K562 (cell line): ENCODE measurements around the gene KLHL22. TPM values are rescaled to one million over a fixed set of nuclear protein-coding genes. Genes with fewer than 3 reads are reported as not detected.

Experiments
- ADNP ChIP-seq: fragments of 200-800 bp; sonication (Bioruptor generic); IDR thresholded peaks from 2 replicates; pipeline ENCODE4 v1.6.1; 2016; ENCODE audit warnings: missing genetic modification characterization, missing compliant biosample characterization
- ARID2 ChIP-seq: fragments of 450-650 bp; IDR thresholded peaks from 2 replicates; pipeline ENCODE4 v1.6.1; 2017; ENCODE audit warnings: antibody characterized with exemption, mild to moderate bottlenecking
- ATF1 ChIP-seq, 2 experiments: fragments of 450-650 bp in 1 of 2; IDR thresholded peaks; 2 replicates each; pipeline ENCODE4 v1.6.1; 2016; ENCODE audit warnings: missing compliant biosample characterization in 1 of 2, missing genetic modification characterization in 1 of 2
- CC2D1A ChIP-seq: fragments of 450-650 bp; IDR thresholded peaks from 2 replicates; pipeline ENCODE4 v1.6.1; 2017; ENCODE audit warnings: mild to moderate bottlenecking
- CXXC5 ChIP-seq: fragments of 250-450 bp; sonication (Bioruptor Pico); IDR thresholded peaks from 2 replicates; pipeline ENCODE4 v1.8.0; 2022; ENCODE audit warnings: inconsistent platforms, mild to moderate bottlenecking, moderate library complexity
- EP400 ChIP-seq: fragments of 450-650 bp; IDR thresholded peaks from 2 replicates; pipeline ENCODE4 v1.6.1; 2017; ENCODE audit warnings: antibody characterized with exemption, mild to moderate bottlenecking, moderate library complexity
- HOXB6 ChIP-seq: fragments of 250-450 bp; sonication (Bioruptor Pico); IDR thresholded peaks from 2 replicates; pipeline ENCODE4 v1.5.1; 2022; ENCODE audit warnings: mild to moderate bottlenecking, borderline replicate concordance
- KHSRP ChIP-seq: fragments of 450-650 bp; IDR thresholded peaks from 2 replicates; pipeline ENCODE4 v1.6.1; 2017
- MEIS2 ChIP-seq: fragments of 450-650 bp; IDR thresholded peaks from 2 replicates; pipeline ENCODE4 v1.6.1; 2014; ENCODE audit warnings: mild to moderate bottlenecking; ENCODE audit not compliant: partially characterized antibody
- MIER1 ChIP-seq: fragments of 450-650 bp; IDR thresholded peaks from 2 replicates; pipeline ENCODE4 v1.6.1; 2016; ENCODE audit warnings: antibody characterized with exemption, mild to moderate bottlenecking, low read depth
- NFYB ChIP-seq: IDR thresholded peaks from 2 replicates; pipeline ENCODE4 v1.6.1; 2011; ENCODE audit warnings: mild to moderate bottlenecking, moderate library complexity; ENCODE audit not compliant: insufficient read length; ENCODE audit errors: extremely low read depth
- POLR2B ChIP-seq: fragments of 450-650 bp; IDR thresholded peaks from 2 replicates; pipeline ENCODE4 v1.6.1; 2018; ENCODE audit warnings: low read depth; ENCODE audit not compliant: partially characterized antibody
- RBM39 ChIP-seq: fragments of 200-400 bp; formaldehyde crosslinking; optimal IDR thresholded peaks from 2 replicates; pipeline ENCODE3; 2018; ENCODE audit warnings: low read depth, low read length
- SMARCC2 ChIP-seq: fragments of 450-650 bp; IDR thresholded peaks from 2 replicates; pipeline ENCODE4 v1.6.1; 2017; ENCODE audit warnings: antibody characterized with exemption, moderate library complexity, mild to moderate bottlenecking, low read depth
- SUPT5H ChIP-seq: fragments of 450-650 bp; IDR thresholded peaks from 2 replicates; pipeline ENCODE4 v1.6.1; 2016
- ZBTB17 ChIP-seq: fragments of 450-650 bp; formaldehyde crosslinking; IDR thresholded peaks from 2 replicates; pipeline ENCODE4 v1.4.0; 2020; ENCODE audit warnings: mild to moderate bottlenecking
- ZNF165 ChIP-seq: fragments of 250-450 bp; sonication (Bioruptor Pico); IDR thresholded peaks from 2 replicates; pipeline ENCODE4 v1.4.0; 2020; ENCODE audit warnings: borderline replicate concordance
- ZNF274 ChIP-seq: IDR thresholded peaks from 2 replicates; pipeline ENCODE4 v1.6.1; 2011; ENCODE audit warnings: low read depth, mild to moderate bottlenecking, low read length, moderate library complexity, borderline replicate concordance
- ZNF830 ChIP-seq: fragments of 250-450 bp; sonication (Bioruptor Pico); IDR thresholded peaks from 2 replicates; pipeline ENCODE4 v1.5.0; 2021; ENCODE audit warnings: mild to moderate bottlenecking
- polyA plus RNA-seq, 8 experiments: library from polyadenylated mRNA; depleted of rRNA in 4 of 8; stranded (reverse) in 5 of 8; unstranded in 3 of 8; fragments of >200 nt; fragmentation: Nextera tagmentation in 2 of 8; fragmentation: Illumina TruSeq in 1 of 8; extraction: Ambion mirVana in 2 of 8; extraction: Trizol in 1 of 8; gene quantifications; 2 replicates each; pipeline versions ENCODE4 v1.2.1 to v1.2.3, GENCODE V29; 2011 to 2014; ENCODE audit warnings: inconsistent platforms in 1 of 8, missing spikeins in 1 of 8
- total RNA-seq, 7 experiments: library from RNA; depleted of rRNA in 6 of 7; stranded (reverse); fragments of >200 nt in 6 of 7; fragmentation: Illumina TruSeq in 2 of 7; extraction: Trizol in 2 of 7; gene quantifications; 2 replicates each; pipeline versions ENCODE4 v1.2.1 to v1.2.3, GENCODE V29; 2011 to 2021; ENCODE audit warnings: low replicate concordance in 1 of 7
- TF ChIP-seq, protein P1 (sequence below): fragments of 450-650 bp; IDR thresholded peaks from 2 replicates; pipeline ENCODE4 v1.6.1; 2017; ENCODE audit warnings: antibody characterized with exemption, mild to moderate bottlenecking
- TF ChIP-seq, protein P2 (sequence below): sonication (generic); formaldehyde crosslinking; IDR thresholded peaks from 2 replicates; pipeline ENCODE4 v1.9.0; 2022; ENCODE audit warnings: mild to moderate bottlenecking, missing genetic modification reagents
- TF ChIP-seq, protein P3 (sequence below): fragments of 150-350 bp; conservative IDR thresholded peaks from 2 replicates; pipeline ENCODE4 v1.6.1; 2014; ENCODE audit warnings: low read length
- TF ChIP-seq, protein P4 (sequence below): fragments of 250-450 bp; sonication (Bioruptor Pico); IDR thresholded peaks from 2 replicates; pipeline ENCODE4 v1.5.0; 2020; ENCODE audit warnings: mild to moderate bottlenecking

Gene KLHL22
- total and polyA plus RNA-seq, 9 of the 15 experiments (the other 6 are each of a cell fraction or from before 2014, with no cell fraction given), result 1.3 to 25.6 (median 15.2) TPM

DNA sequence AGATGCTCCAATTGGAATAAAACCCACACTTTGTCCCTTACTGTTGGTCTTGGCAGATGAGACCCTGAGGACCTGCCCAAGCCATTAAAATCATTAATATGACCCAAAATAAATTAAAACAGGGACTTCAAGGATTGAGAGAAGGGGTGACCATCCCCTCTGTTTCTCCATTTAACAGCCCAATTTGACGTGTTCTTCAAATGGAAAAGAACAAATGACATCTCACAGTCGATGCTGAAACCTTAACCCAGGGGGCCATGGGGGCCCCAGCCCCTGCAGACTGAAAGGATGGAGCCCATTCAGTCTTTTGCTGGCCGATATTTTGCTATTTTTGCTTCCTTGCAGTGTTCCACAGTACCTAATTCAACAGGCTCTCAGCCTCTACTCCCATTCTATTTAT lies 81.1 kb downstream of the KLHL22 start (continued):
- TF ChIP-seq, protein P1, sequence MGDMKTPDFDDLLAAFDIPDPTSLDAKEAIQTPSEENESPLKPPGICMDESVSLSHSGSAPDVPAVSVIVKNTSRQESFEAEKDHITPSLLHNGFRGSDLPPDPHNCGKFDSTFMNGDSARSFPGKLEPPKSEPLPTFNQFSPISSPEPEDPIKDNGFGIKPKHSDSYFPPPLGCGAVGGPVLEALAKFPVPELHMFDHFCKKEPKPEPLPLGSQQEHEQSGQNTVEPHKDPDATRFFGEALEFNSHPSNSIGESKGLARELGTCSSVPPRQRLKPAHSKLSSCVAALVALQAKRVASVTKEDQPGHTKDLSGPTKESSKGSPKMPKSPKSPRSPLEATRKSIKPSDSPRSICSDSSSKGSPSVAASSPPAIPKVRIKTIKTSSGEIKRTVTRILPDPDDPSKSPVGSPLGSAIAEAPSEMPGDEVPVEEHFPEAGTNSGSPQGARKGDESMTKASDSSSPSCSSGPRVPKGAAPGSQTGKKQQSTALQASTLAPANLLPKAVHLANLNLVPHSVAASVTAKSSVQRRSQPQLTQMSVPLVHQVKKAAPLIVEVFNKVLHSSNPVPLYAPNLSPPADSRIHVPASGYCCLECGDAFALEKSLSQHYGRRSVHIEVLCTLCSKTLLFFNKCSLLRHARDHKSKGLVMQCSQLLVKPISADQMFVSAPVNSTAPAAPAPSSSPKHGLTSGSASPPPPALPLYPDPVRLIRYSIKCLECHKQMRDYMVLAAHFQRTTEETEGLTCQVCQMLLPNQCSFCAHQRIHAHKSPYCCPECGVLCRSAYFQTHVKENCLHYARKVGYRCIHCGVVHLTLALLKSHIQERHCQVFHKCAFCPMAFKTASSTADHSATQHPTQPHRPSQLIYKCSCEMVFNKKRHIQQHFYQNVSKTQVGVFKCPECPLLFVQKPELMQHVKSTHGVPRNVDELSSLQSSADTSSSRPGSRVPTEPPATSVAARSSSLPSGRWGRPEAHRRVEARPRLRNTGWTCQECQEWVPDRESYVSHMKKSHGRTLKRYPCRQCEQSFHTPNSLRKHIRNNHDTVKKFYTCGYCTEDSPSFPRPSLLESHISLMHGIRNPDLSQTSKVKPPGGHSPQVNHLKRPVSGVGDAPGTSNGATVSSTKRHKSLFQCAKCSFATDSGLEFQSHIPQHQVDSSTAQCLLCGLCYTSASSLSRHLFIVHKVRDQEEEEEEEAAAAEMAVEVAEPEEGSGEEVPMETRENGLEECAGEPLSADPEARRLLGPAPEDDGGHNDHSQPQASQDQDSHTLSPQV, result no peak
- no peak for TF ChIP-seq CC2D1A
- TF ChIP-seq MIER1, result no peak
- no peak for TF ChIP-seq RBM39
- no peak for TF ChIP-seq ARID2
- TF ChIP-seq ZNF830 (CRISPR knock-in tag), result no peak
- TF ChIP-seq NFYB, result no peak
- TF ChIP-seq, protein P2, sequence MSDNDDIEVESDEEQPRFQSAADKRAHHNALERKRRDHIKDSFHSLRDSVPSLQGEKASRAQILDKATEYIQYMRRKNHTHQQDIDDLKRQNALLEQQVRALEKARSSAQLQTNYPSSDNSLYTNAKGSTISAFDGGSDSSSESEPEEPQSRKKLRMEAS (CRISPR knock-in tag), result no peak
- no peak for TF ChIP-seq SMARCC2
- TF ChIP-seq, protein P3, sequence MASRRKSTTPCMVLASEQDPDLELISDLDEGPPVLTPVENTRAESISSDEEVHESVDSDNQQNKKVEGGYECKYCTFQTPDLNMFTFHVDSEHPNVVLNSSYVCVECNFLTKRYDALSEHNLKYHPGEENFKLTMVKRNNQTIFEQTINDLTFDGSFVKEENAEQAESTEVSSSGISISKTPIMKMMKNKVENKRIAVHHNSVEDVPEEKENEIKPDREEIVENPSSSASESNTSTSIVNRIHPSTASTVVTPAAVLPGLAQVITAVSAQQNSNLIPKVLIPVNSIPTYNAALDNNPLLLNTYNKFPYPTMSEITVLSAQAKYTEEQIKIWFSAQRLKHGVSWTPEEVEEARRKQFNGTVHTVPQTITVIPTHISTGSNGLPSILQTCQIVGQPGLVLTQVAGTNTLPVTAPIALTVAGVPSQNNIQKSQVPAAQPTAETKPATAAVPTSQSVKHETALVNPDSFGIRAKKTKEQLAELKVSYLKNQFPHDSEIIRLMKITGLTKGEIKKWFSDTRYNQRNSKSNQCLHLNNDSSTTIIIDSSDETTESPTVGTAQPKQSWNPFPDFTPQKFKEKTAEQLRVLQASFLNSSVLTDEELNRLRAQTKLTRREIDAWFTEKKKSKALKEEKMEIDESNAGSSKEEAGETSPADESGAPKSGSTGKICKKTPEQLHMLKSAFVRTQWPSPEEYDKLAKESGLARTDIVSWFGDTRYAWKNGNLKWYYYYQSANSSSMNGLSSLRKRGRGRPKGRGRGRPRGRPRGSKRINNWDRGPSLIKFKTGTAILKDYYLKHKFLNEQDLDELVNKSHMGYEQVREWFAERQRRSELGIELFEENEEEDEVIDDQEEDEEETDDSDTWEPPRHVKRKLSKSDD, result no peak
- TF ChIP-seq KHSRP, result no peak
- TF ChIP-seq ATF1 (CRISPR knock-in tag; IDR thresholded peaks at IDR 0.05), result no peak
- no peak for TF ChIP-seq ATF1 (tag; IDR thresholded peaks at IDR 0.05)
- no peak for TF ChIP-seq MEIS2
- TF ChIP-seq ZBTB17 (CRISPR knock-in tag), result no peak
- peak; percentile 14; the same call in 1 of the 2 replicates for TF ChIP-seq CXXC5 (CRISPR knock-in tag)
- TF ChIP-seq POLR2B, result no peak
- TF ChIP-seq SUPT5H, result no peak
- TF ChIP-seq ZNF274, result no peak
- no peak for TF ChIP-seq HOXB6
- TF ChIP-seq EP400, result no peak
- TF ChIP-seq ZNF165 (CRISPR knock-in tag), result 0 out of 2 replicates have a peak, but pooled peaks have one; percentile 63
- no peak for TF ChIP-seq ADNP (tag)
- TF ChIP-seq, protein P4, sequence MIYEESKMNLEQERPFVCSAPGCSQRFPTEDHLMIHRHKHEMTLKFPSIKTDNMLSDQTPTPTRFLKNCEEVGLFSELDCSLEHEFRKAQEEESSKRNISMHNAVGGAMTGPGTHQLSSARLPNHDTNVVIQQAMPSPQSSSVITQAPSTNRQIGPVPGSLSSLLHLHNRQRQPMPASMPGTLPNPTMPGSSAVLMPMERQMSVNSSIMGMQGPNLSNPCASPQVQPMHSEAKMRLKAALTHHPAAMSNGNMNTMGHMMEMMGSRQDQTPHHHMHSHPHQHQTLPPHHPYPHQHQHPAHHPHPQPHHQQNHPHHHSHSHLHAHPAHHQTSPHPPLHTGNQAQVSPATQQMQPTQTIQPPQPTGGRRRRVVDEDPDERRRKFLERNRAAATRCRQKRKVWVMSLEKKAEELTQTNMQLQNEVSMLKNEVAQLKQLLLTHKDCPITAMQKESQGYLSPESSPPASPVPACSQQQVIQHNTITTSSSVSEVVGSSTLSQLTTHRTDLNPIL (CRISPR knock-in tag), result no peak
